ENCODE measurements around the gene SESN3. TPM values are rescaled to one million over a fixed set of nuclear protein-coding genes. Genes with fewer than 3 reads are reported as not detected.

The SESN3 gene
- total RNA-seq, 1 experiment from 2014 or later = 36.8 TPM

GRCh38 chr11:95243673-95244072, 12.7 kb upstream of the SESN3 start:
- no peak overlapping the region for H3K9ac ChIP-seq (ENCODE audit: extremely low read depth, insufficient read length, low read length)
- DNase-seq = no peak
- no peaks in the 10 kb centered on the region for H3K79me1 ChIP-seq (ENCODE audit: insufficient read depth, low read depth, low read length, poor library complexity, severe bottlenecking)
- no CpG with 5 or more reads among the region's 2 CpGs for WGBS (ENCODE audit: extremely low coverage, insufficient read length, low lambda C conversion rate)
- H2AFZ ChIP-seq (ENCODE audit: low read length) = no peak overlapping the region
- H4K91ac ChIP-seq (ENCODE audit: insufficient read length, low read depth, low read length) = no peak overlapping the region
- H3K9me3 Mint-ChIP-seq = no peaks in the 10 kb centered on the region
- no peak overlapping the region for H2BK20ac ChIP-seq (ENCODE audit: low read depth, low read length, poor library complexity, severe bottlenecking)
- H3K27ac ChIP-seq (ENCODE audit: insufficient read length, low read depth, low read length) = no peak overlapping the region
- H2BK120ac ChIP-seq (ENCODE audit: low read depth, low read length, poor library complexity, severe bottlenecking) = no peak overlapping the region
- H3K27ac Mint-ChIP-seq = no peak overlapping the region
- no peak overlapping the region for H2BK12ac ChIP-seq (ENCODE audit: insufficient read length, low read depth, low read length)
- no peak overlapping the region for H3K4me3 Mint-ChIP-seq
- H2BK15ac ChIP-seq (ENCODE audit: low read depth, low read length) = no peak overlapping the region
- H4K20me1 ChIP-seq (ENCODE audit: control insufficient read depth, insufficient read depth, insufficient read length) = no peaks in the 10 kb centered on the region
- H3K79me2 ChIP-seq (ENCODE audit: insufficient read depth, low read length) = no peaks in the 10 kb centered on the region
- H4K8ac ChIP-seq (replicated peaks; ENCODE audit: insufficient read length, low read depth, low read length) = no peak overlapping the region
- no peaks in the 10 kb centered on the region for H3K27me3 ChIP-seq (ENCODE audit: insufficient read depth, low read length)
- peaks cover 2% of the 10 kb centered on the region; the same call in 1 of the 2 replicates for H3K4me1 ChIP-seq (ENCODE audit: insufficient read depth, low read length)
- H3K14ac ChIP-seq (ENCODE audit: insufficient read depth, low read length) = no peak overlapping the region
- peaks cover 49 to 54% of the 10 kb centered on the region in 2 experiments for H3K4me1 Mint-ChIP-seq
- no peak for TF ChIP-seq CTCF (conservative IDR thresholded peaks at IDR 0.05)
- H3K27me3 Mint-ChIP-seq (ENCODE audit: low read depth) = no peaks in the 10 kb centered on the region
- H3K36me3 Mint-ChIP-seq (ENCODE audit: insufficient read depth in 1 of 3, low read depth in 3 of 3) = no peaks in the 10 kb centered on the region
- no peak overlapping the region for H2AK5ac ChIP-seq (ENCODE audit: insufficient read length, low read length)
- H3K4me2 ChIP-seq (ENCODE audit: insufficient read depth, insufficient read length, low read length) = no peak overlapping the region
- H3K23me2 ChIP-seq (ENCODE audit: insufficient read length, low read depth, low read length, poor library complexity, severe bottlenecking) = no peaks in the 10 kb centered on the region
- H3K56ac ChIP-seq (ENCODE audit: insufficient read length, low read depth, low read length) = no peak overlapping the region
- H3T11ph ChIP-seq (ENCODE audit: low read length) = no peak overlapping the region
- no peak overlapping the region for H2BK5ac ChIP-seq (ENCODE audit: insufficient read length, low read length)
- H3K9me3 ChIP-seq (ENCODE audit: control insufficient read depth, low read depth, low read length) = no peaks in the 10 kb centered on the region
- no peak overlapping the region for H3K18ac ChIP-seq (ENCODE audit: insufficient read length, low read depth, low read length)
- no peak overlapping the region for H4K5ac ChIP-seq (ENCODE audit: insufficient read length, low read depth, low read length)
- no peak overlapping the region for H3K23ac ChIP-seq (ENCODE audit: insufficient read length, low read depth, low read length)
- H3K4ac ChIP-seq (ENCODE audit: low read depth, low read length) = no peak overlapping the region

All from H9 (cell line).